Astrocyte of the spinal cord (primary cell): ENCODE measurements around the gene MRTO4.

ENCODE experiments used
- DNase-seq: peaks from one replicate; pipeline ENCODE4 v3.0.0; 2011; ENCODE audit warnings: low read depth, low spot score
- H3K4me3 ChIP-seq: 2 replicates; pipeline ENCODE4 v1.5.1; 2011; ENCODE audit warnings: low read depth, mild to moderate bottlenecking, low read length, moderate library complexity
- CTCF ChIP-seq: IDR thresholded peaks from 2 replicates; pipeline ENCODE4 v1.5.1; 2012; ENCODE audit warnings: low read depth, mild to moderate bottlenecking, low read length, inconsistent platforms
- in situ Hi-C: cut with HindIII; loops from 2 replicates; pipeline ENCODE4 v1.10.0; 2017; ENCODE audit warnings: low sequenced_read_pairs

MRTO4 gene

DNA sequence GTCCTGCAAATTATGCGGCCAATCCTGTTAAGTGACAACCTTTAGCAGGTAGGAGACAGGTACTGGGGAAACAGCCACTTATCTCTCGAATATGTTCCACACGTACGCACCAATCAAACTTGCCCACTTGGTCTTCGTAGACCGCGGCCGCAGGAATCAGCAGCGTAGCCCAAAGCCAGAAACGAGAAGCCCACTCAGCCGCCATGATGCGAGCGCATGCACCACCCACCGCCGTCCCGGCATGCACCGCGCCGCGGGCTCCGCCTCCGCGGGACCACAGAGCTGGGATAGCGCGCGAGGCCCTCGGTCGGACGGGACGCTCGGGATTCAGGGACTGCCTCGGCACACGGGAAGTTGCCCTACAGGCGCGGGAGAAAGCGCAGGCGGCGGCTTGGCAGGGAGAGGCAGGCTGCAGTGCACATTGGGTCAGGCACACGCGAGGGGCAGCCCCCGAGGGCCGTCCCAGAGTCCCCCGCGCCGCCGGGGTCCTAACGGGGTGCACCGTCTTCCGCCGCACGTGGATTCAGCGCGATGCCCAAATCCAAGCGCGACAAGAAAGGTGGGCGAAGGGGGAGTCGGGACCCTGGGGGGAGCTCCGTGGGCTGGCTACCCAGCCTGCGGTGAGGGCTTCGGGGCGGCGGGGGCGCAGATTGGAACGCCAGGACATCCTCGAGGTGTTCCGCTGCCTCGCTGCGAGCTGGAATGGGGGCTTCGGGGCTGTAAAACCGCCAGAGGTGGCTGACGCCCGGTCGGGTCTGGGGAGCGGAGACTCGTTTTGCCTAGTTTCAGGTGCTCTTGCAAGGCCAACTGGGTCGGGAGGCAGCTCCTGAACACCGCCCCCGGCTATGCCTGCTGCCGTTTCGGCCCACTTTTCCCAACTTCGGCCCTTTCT is at the start of gene MRTO4, which contains the start of gene EMC1:
MRTO4 (plus strand) TSS at position 501 of the 892 bp plus-strand sequence; CDS start at position 532, 31 bp downstream.
EMC1 (minus strand) TSS at position 220 of the 892 bp plus-strand sequence; CDS start at position 205, 15 bp downstream.
- peak within 1 kb of the TSS; percentile 99 for H3K4me3 ChIP-seq
- peak; percentile 80 for DNase-seq
- in situ Hi-C loops = no loop called here
- no peak for TF ChIP-seq CTCF

- H3K4me3 ChIP-seq = no peak overlapping the region
- in situ Hi-C loops = no loop called here
- no peak for TF ChIP-seq CTCF
- DNase-seq = no peak
Observed at GRCh38 chr1:19202396-19202795, 49.2 kb upstream of the MRTO4 start.

- no peak for TF ChIP-seq CTCF
- DNase-seq = peak; percentile 61
- in situ Hi-C loops = no loop called here
- no peak overlapping the region for H3K4me3 ChIP-seq
Observed at GRCh38 chr1:19203440-19203839, 48.2 kb upstream of the MRTO4 start.

GRCh38 chr1:19204446-19205266 is 46.9 kb upstream of the MRTO4 start:
- no peak for TF ChIP-seq CTCF
- no peak for DNase-seq
- in situ Hi-C loops = no loop called here
- no peak overlapping the region for H3K4me3 ChIP-seq

DNA sequence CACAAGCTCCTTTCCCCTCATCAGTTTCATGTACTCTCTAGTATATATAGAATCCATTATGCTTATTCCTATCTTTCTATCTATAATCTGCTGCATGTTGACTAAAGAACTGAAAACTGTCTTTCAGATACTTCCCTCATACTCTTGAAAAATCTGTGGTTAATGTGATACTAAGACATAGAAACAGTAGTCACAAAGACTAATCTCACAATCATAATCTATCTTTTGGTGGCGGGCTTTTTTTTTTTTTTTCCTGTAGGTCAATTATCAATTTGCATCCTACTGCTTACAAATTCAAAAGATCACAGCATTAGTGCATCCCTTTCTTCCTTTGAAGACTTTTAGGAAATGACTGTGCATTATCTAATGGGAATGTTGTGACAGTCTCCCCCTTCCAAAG is 46.2 kb upstream of the MRTO4 start:
- TF ChIP-seq CTCF = no peak
- in situ Hi-C loops = no loop called here
- DNase-seq = no peak
- no peak overlapping the region for H3K4me3 ChIP-seq

DNA sequence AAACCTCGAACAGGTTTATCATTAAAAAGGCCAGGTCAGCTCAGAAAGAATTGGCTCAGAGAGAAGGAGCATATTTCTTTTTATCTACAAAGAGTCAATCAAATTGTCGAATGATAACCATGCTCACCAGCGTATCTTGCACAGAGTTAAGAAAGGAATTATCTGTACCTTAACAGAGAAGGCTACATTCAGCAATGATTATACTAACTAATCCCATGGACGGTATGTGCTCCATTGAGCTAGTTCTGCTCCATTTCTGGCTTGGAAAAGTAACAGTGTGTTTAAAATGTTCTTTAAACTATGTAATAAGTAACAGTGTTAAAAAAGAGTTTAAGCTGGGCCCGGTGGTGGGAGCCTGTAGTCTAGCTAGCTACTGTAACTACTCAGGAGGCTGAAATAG is 45.8 kb upstream of the MRTO4 start:
- TF ChIP-seq CTCF = no peak
- DNase-seq = no peak
- in situ Hi-C loops = no loop called here
- no peak overlapping the region for H3K4me3 ChIP-seq
